ENCODE data around the gene ENKD1. TPM values are rescaled to one million over a fixed set of nuclear protein-coding genes. Genes with fewer than 3 reads are reported as not detected.
A peak's percentile ranks its signal among the peaks of the same experiment; 100 is the strongest.

The ENKD1 gene
- total RNA-seq, 2 donors from 2014 or later: 68.0 to 91.0 TPM

DNA sequence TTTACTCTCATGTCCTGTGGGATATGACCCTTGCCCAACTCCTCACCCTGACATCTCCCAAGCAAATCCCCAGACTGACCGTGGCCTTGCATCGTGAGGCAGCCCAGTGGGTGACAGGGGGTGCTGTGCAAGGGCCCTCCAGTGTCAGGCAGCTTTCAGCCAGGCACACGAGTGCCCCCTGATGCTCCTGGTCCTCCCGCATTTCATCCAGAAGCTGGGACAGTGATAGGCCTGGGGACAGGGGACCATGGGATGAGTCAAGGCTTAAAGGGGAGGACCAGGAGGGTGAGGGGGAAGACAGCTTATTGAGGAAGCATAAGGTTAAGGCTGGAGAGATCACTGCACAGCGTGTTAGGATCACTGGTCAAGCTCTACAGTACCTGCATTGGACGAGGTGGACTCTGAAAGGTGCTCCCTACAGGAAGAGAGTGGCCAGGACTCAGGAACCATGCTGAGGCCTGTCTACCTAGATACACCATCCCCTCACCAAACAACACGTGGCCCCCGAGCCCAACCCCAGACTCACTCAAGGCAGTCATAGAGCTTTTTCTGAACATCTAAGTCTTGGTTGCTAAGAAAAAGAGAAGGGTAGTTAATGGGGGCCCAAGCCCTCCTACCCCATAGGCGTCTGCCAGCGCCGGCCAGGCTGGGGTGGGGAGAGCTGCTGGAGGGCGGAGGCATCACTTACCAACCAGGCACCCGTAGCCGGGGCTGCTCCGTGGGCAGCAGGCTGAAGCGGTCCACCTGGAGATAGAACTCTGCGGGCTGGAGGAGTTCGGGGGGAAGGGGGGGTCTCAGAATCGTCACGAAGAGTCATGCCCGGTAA is 7.5 kb downstream of the ENKD1 start:
- 37 to 38% methylated on average over 20 to 21 of the region's 21 CpGs for WGBS, 2 donors
- no peak overlapping the region for H3K27ac ChIP-seq
- H3K9me3 ChIP-seq: no peaks in the 10 kb centered on the region
- H3K36me3 ChIP-seq (replicated peaks in 1 of 2; ENCODE audit: insufficient read depth in 1 of 2, low read depth in 2 of 2): no peaks in the 10 kb centered on the region
- H3K27me3 ChIP-seq: peaks cover 0 to 6% of the 10 kb centered on the region in 2 donors
- TF ChIP-seq POLR2A (IDR thresholded peaks at IDR 0.05): no peak
- TF ChIP-seq, protein P1, sequence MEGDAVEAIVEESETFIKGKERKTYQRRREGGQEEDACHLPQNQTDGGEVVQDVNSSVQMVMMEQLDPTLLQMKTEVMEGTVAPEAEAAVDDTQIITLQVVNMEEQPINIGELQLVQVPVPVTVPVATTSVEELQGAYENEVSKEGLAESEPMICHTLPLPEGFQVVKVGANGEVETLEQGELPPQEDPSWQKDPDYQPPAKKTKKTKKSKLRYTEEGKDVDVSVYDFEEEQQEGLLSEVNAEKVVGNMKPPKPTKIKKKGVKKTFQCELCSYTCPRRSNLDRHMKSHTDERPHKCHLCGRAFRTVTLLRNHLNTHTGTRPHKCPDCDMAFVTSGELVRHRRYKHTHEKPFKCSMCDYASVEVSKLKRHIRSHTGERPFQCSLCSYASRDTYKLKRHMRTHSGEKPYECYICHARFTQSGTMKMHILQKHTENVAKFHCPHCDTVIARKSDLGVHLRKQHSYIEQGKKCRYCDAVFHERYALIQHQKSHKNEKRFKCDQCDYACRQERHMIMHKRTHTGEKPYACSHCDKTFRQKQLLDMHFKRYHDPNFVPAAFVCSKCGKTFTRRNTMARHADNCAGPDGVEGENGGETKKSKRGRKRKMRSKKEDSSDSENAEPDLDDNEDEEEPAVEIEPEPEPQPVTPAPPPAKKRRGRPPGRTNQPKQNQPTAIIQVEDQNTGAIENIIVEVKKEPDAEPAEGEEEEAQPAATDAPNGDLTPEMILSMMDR (IDR thresholded peaks at IDR 0.05): no peak
- ATAC-seq (no peak), DNase-seq (no peak)
- intact Hi-C loops (cut with DNase I): loop anchor here (5.0 kb wide), 1 partner anchor 102 kb away; no protein-coding TSS in a partner anchor
- H3K4me3 ChIP-seq: peak overlapping the region; percentile 63 to 78
- H3K4me1 ChIP-seq: peaks cover 46% of the 10 kb centered on the region

DNA sequence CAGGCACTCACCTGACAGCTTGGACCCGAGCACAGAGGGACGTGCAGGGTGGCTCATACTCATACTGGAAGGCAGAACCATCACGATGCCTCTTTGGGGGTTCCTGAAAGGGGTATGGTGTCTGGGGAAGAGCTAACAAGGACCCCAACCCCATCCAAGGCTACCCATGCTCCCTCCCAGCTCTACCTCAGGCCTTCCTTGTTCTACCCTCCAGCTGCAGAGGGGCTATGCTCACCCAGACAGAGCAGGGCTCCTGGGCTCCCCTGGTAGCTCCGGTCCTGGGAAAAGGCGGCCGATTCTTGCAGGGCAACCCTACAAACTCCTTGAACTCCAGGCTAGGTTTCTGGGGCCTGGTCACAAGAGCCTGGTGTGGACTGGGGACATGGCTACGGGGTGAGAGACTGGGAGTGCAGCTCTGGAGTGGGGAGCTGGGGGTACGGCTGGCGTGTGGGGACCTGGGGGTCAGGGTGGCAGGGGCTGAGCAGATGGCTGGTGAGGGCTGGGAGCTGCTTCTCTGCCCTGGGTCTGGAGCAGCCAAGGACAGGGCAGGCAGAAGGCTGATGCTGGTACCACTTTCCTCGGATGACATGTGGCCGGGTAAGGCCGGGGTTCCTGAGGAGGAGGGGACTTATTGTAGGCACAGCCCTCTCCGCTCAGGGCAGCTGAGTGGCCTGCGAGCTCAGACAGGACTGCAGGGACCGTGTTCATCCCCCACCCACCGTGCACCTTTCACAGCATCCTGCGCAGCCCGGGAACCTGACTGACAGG is 8.6 kb downstream of the ENKD1 start:
- DNase-seq (no peak), ATAC-seq (no peak)
- Histone ChIP-seq H3K36me3 (replicated peaks in 1 of 2; ENCODE audit: insufficient read depth in 1 of 2, low read depth in 2 of 2) (no peaks in the 10 kb centered on the region), H3K27ac (no peak overlapping the region), H3K9me3 (no peaks in the 10 kb centered on the region), H3K27me3 (peaks cover 0 to 13% of the 10 kb centered on the region in 2 donors), H3K4me1 (peaks cover 44% of the 10 kb centered on the region), H3K4me3 (no peak overlapping the region)
- 88 to 89% methylated on average over 13 to 18 of the region's 18 CpGs for WGBS, 2 donors
- no peak for TF ChIP-seq POLR2A (IDR thresholded peaks at IDR 0.05)
- TF ChIP-seq, protein P1 (IDR thresholded peaks at IDR 0.05): no peak
- intact Hi-C loops (cut with DNase I): loop anchor here (5.0 kb wide), 1 partner anchor 101 kb away; no protein-coding TSS in a partner anchor

GRCh38 chr16:67657017-67657608 is 9.4 kb downstream of the ENKD1 start:
- H3K27me3 ChIP-seq: peaks cover 0 to 13% of the 10 kb centered on the region in 2 donors
- DNase-seq (no peak), ATAC-seq (no peak)
- no peak for TF ChIP-seq POLR2A (IDR thresholded peaks at IDR 0.05)
- TF ChIP-seq, protein P1 (IDR thresholded peaks at IDR 0.05): no peak
- no peak overlapping the region for H3K27ac ChIP-seq
- intact Hi-C loops (cut with DNase I): loop anchor here (5.0 kb wide), 1 partner anchor 100 kb away; no protein-coding TSS in a partner anchor
- H3K4me1 ChIP-seq: peaks cover 36% of the 10 kb centered on the region
- H3K4me3 ChIP-seq: no peak overlapping the region
- no peaks in the 10 kb centered on the region for H3K9me3 ChIP-seq
- no peaks in the 10 kb centered on the region for H3K36me3 ChIP-seq (replicated peaks in 1 of 2; ENCODE audit: insufficient read depth in 1 of 2, low read depth in 2 of 2)
- 95 to 97% methylated on average over 11 to 16 of the region's 16 CpGs for WGBS, 2 donors

- H3K4me3 ChIP-seq: no peak overlapping the region
- WGBS, 2 donors: 89% methylated on average over 9 of the region's 9 CpGs; no CpG with 5 or more reads in 1 of the 2 donors
- no peaks in the 10 kb centered on the region for H3K36me3 ChIP-seq (replicated peaks in 1 of 2; ENCODE audit: insufficient read depth in 1 of 2, low read depth in 2 of 2)
- intact Hi-C loops (cut with DNase I): loop anchor here (5.0 kb wide), 1 partner anchor 99 kb away; no protein-coding TSS in a partner anchor
- peaks cover 0 to 13% of the 10 kb centered on the region in 2 donors for H3K27me3 ChIP-seq
- no peak for TF ChIP-seq POLR2A (IDR thresholded peaks at IDR 0.05)
- TF ChIP-seq, protein P1 (IDR thresholded peaks at IDR 0.05): no peak
- H3K9me3 ChIP-seq: no peaks in the 10 kb centered on the region
- H3K4me1 ChIP-seq: peaks cover 29% of the 10 kb centered on the region
- ATAC-seq: no peak
- H3K27ac ChIP-seq: no peak overlapping the region
- no peak for DNase-seq
Observed at GRCh38 chr16:67656344-67657016, 10.1 kb downstream of the ENKD1 start.
